Activated CD8-positive, alpha-beta memory T cell treated with anti-CD3 and anti-CD28 coated beads for 1 hour (primary cell): ENCODE measurements around the gene MS4A14.
"Not testable (repeated sequence)": the region's sequence is repeated elsewhere in the genome, so short reads cannot be mapped to it uniquely, and the experiment has no call there.

Experiments used
- DNase-seq, 2 donors: peaks; one replicate each; pipeline ENCODE4 v3.0.0-alpha.2; 2020; ENCODE audit warnings: low read depth in 1 of 2; ENCODE audit errors: extremely low read depth in 1 of 2

Gene MS4A14, protein sequence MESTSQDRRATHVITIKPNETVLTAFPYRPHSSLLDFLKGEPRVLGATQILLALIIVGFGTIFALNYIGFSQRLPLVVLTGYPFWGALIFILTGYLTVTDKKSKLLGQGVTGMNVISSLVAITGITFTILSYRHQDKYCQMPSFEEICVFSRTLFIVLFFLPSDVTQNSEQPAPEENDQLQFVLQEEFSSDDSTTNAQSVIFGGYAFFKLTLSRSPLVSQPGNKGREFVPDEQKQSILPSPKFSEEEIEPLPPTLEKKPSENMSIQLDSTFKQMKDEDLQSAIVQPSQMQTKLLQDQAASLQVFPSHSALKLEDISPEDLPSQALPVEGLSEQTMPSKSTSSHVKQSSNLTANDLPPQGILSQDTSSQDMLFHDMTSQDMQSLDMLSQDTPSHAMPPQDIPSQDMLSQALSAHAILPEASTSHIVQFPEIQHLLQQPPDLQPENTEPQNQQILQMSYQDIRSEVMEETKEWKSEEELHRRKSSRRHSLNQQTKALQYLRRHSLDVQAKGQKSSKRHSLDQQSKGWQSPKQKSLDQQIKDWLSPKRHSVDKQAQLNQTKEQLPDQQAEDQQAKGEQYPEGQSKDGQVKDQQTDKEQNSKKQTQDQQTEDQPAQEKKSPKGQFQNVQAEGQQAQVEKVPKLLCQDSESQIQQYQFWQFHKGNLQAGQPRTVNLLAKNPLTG

DNA sequence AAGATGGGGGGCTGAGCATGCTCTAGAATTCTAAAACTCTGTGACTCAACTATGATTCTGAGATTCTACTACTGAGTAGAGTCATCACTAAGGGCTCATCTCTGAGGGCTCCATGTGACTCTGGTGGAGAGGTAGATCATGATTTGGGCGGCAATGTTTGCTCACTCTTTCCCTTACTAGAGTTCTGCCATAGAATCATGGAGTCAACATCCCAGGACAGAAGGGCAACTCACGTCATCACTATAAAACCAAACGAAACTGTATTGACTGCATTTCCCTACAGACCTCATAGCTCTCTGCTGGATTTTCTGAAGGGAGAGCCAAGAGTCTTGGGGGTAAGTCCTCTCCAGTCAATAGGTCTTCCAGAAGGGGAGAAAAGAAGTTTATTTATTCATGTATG is at the start of gene MS4A14:
Gene MS4A14 (plus strand): TSS at position 78 of the 400 bp plus-strand sequence. CDS start 120 bp downstream, at position 198.
- no peak for DNase-seq

DNA sequence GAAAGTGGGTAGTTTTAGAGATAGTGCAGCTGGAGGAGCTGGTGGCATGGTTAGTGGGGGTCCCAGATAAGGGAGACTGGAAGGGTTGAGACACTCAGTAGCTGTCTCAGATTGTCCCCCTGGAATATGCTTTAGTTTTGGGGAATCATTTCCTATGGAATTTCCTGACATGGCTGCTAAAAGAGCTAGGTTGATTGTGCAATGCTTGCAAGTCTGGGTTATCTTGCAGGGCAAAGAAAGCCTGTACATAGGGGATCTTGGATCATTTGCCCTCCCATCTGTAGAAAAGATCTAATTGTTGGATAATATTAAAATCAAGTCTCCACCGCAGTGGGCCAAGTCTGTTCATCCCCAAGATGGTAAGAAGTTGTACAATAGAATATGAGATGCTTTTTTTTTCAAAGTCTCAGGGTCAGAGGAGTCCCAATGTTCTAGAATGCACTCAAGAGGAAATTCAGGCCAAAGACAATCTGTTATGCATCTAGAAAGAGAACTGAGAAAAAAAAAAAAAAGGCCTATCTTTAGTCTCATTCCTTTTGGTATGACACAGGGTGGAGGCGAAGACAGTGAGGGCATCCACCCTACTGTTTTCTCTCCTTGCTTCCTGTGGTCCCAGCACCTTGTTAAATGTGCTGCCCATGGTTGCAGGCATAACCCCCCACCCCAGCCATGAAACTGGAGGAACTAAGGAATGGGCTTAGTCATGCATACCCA is 49.0 kb upstream of the MS4A14 start:
- no peak for DNase-seq

DNA sequence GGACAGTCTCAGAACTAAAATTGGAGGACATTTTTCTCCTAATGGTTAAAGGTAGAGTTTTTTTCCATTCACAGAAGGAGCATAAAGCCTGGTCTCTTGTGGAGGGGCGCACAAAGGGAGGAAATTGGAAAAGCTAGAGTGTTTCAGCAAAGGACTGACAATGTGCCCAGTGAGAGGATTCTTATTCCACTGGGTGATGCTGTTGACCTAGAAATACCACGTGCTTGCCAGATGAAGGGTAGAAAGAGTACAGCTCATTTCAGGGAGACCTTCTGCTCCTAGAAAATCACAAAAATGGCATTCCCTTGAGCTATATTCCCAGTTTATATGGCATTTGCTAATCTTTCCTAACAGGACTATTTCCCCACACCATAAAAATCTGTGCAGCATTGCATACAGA is 48.1 kb upstream of the MS4A14 start:
- no peak for DNase-seq

DNA sequence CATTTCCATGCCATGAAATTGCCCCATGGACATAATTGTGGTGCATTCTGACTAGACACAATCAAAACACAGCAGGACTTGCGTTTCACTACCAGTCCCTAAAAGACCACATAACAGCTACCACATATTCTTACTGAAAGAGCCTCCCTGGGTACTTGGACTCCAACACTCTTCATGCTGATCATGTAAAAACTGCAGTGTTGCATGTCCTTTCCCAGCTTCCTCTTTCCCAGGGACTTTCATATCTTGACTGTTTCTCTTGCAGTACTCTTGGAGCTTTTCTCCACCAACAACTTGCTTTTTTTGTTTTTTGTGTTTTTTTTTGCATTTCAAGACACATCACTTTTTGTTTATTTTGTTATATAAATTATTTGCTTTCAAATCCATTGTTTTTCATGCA is 46.3 kb upstream of the MS4A14 start:
- DNase-seq, result no peak

DNA sequence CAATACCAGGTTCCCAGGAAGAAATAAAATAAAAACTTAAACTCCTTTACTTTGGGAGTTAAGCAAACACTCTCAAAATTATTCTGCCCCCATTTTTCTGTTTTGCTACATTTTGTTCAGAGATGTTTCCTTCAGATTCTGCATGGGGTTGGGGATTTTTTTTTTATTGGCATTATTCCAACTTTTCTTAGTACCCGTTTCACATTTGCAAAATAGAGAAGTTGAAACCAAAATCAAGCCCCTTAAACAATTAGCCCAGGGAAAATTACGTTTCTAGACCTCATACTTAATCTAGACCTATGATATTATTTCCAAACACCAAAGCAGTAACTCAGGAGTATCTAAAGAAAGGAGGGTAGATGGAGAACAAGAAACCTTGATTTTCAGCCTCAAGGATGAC is 38.5 kb upstream of the MS4A14 start:
- DNase-seq, result no peak

DNA sequence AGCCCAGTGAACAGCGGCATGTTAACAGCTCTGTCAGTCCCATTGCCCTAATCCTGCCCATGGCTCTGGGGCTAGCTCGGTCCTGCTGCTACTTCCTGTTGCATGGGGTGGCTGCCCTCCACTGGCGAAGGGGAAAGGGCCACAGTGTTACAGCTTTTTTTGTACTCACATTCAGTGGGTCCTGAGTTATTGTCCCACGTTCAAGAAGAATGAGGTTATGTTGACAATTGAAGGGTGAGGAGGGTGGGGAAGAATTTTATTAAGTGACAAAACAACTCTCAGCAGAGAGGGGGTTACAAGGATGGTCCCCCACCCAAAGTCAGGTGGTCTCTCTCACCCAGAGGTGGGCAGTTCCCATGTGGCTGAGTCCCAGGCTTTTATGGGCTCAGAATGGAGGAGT is 35.6 kb upstream of the MS4A14 start:
- no peak for DNase-seq

DNA sequence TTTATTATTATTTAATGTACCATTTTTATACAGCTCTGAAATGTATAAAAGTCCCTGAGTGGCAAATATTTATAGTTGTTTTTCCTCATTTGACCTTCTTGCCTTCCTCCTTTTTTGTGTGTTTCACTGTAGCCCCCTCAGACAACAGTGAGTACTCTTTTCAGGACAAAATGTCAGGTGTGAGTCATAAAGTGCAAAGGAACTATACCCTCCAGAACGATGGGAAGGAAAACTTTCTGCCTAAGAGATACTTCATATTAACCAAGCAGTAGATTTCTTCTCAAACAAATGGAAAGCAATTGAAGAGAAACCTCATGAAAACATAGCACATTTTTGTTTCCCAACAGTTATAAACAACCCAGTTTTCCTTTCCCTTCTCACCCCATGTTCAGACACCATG is 34.0 kb upstream of the MS4A14 start:
- no peak for DNase-seq

DNA sequence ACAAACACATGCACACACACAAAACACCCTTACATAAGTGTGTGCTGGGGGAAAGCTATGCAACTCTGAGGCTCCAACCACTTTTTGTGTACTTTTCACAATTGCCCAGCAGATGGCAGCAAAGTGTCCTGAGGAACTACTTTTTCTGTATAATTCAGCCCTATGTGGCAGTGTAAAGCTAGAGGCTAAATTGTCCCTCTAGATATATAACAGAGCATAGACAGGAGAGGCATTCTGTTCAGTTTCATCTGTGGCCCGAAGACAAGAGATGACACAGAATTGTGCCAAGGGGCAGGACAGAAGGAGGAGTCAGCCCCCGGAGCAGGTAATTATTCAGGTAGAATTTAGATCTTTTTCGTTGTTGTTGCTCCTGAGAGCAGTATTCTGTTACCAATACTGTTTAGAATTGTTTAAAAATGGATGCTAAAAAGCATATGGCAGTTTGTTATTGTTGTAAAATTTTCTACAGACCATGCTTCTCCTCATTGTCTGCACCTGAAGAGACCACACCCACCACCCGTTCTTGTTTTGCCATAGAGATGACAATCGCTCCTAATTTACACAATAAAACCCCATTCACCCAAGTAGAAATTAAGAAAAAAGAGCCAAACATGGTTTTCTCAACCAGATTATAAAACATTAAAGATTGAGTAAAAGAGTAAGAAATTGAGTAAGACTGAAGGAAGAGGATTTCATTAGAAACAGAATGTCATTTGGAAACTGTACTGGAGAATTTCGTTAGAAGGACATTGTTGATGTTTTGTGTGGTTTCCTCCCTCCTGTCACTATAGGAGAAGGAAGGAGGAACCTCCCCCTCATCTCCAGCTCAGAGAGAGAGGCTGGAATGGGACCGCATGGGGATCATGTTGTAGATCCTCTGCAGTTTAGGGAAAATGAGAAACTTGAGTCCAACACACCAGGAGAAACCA is 32.5 kb upstream of the MS4A14 start:
- peak; percentile 10 to 22 for DNase-seq

DNA sequence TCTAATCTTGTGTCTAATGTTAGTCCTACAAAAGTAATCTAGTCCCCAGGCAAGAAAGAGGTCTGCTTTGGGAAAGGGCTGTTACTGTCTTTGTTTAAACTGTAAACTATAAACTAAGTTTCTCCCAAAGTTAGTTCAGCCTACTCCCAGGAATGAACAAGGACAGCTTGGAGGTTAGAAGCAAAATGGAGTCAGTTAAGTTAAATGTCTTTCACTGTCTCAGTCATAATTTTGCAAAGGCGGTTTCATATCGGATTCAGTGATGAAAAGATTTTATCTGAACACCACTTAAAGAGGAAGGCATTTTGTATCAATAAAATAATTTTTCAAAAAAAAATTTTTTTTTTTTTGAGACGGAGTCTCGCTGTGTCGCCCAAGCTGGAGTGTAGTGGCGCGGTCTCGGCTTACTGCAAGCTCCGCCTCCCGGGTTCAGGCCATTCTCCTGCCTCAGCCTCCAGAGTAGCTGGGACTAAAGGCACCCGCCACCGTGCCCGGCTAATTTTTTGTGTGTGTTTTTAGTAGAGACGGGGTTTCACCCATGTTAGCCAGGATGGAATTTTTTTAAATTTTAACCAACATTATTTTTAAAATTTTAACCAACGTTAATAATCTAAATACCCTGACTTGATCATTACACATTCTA is 29.9 kb upstream of the MS4A14 start:
- not testable (repeated sequence) for DNase-seq

DNA sequence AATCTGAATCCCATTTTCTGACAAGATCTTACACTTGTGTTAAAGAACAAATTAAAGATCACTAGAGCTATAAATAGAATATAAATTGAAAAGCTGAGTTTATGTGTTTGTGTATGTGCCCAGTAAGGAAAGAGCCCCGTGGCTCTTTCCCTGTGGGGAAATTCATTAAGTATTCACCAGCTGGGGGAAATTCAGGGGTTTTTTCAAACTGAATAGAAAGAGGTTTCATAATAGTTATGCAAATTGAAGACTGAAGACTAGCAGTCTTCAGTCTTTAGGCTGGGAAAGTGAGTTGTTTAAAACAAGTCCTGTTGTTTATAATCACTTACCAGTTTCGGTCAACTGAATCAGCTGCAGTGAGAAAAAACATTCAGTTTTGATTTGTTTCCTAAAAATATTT is 29.2 kb upstream of the MS4A14 start:
- no peak for DNase-seq

DNA sequence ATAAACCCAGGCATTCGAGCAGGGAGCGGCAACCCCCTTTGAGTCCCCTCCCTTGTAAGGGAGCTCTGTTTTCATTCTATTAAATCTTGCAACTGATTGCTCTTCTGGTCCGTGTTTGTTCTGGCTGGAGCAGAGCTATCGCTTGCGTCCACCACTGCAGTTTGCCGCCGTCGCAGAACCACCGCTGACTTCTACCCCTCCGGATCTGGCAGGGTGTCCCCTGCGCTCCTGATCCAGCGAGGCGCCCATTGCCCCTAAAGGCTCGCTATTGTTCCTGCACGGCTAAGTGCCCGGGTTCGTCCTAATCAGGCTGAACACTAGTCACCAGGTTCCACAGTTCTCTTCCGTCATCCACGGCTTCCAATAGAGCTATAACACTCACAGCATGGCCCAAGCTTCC is 28.4 kb upstream of the MS4A14 start:
- DNase-seq, result no peak

DNA sequence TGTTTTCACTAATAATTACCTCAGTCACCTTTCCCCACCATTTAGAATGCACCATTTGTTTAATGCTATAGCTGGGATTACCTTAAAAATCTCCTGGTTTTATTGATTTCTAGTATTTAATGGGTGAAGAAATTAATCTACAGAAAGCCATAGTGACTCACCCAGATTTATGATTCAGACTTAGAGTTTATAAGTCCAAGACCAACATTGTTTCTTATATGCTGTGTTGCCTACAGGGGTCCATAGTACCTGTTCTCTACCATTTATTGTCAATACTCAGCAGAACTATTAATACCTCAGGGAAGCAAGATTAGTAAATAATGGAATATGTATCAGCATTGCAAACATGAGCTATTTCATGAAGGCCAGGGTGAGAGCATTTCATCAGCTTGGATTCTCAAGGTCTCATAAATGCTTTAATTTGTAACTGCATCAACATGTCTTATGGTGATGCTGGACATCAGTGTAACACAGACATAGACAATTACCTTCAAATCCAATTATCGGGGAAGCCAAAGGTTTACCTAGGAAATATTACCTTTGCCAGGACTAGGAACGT is 25.9 kb upstream of the MS4A14 start:
- DNase-seq, result no peak

DNA sequence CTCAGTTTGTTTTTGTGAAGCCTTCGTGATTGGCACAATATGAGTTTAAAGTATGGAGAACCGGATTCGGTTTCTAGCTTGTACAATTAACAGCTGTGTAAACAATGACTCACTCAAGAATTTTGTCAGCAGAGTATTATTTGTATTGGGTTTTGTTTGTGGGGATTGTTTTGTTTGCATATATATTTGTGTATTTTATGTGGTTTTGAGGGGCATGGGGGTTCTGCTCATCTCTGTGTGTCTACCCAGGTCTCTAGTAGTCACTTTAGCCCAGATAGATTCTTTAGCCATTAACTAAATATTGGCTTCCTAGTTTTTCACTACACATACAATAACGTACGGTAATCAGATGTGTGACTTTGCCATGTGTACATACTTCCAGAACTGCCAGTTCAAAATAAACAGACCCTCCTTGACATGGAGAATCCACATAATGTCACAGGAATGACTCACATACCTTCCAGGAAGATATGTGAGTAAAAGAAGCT is 25.4 kb upstream of the MS4A14 start:
- no peak for DNase-seq

DNA sequence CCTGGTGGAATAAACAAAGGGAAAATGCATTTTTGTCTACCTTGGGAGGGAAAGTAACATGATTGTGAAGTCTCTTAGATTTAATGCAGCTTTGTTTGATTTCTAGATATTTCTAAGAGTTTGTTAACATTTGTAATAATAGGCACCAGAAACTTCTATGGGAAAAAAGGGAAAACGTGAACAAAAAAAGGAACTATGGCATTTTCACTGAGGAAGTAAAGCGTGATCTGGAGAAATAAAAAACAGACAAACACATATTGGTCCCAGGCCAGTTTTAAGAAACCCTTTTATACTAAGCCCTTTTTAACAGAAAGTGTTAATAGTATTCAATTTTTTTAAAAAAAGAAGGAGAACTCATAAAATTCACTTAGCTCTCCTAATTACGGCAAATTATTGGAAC is 24.9 kb upstream of the MS4A14 start:
- DNase-seq, result no peak

DNA sequence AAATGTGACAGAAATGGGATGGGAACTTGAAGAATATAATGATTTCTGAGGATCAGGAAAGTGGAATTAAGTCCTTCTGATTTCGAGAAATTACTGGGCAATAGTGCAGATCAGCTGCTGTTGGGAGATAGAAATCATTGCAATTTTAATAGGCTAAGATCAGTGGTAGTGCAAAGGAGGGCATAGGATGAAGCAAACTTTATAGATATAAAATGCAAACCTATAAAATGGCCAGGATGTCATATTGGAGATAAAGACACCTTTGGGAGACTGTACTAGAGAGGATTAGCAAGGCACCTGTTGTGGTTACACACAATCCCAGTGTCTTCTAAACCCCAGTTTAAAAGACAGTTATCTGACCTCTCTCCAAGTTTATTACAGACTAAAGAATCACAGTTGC is 24.4 kb upstream of the MS4A14 start:
- DNase-seq, result no peak

DNA sequence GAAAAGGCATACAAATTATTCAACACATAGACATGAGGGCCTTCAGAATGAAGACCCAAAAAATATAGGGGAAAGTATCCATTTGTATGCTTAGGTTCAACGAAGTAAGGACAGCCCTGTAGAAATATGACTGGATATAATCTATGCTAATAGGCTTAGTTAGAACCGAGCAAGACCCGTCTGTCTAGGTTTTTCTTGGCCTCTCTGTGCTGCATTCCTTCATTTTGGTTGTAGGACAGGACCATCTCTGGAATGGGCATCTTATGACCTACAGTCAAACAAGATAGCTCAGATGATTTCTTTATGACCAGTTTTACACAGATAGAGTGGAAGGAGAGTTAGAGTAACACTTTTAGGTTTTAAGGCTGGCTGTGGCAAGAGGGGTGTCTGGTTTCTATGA is 23.5 kb upstream of the MS4A14 start:
- DNase-seq, result no peak

DNA sequence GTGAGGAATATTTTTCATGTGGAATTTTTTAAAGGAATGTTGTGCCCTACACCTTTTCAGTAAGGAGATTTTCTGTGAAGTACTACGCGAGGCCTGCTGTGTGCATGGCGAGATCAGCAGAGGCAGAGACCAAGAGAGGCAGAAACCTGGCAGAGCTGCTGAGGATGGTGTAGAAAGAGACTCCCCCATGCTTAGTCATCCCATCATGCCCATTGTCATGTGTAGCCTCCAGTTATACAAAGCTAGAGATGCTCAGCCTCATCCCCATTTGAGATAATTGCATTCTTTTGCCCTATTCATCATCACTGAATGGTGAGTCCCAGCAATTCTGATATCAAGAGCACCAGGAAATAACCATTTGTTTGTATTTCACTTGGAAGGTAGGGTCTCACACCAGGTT is 20.9 kb upstream of the MS4A14 start:
- no peak for DNase-seq

DNA sequence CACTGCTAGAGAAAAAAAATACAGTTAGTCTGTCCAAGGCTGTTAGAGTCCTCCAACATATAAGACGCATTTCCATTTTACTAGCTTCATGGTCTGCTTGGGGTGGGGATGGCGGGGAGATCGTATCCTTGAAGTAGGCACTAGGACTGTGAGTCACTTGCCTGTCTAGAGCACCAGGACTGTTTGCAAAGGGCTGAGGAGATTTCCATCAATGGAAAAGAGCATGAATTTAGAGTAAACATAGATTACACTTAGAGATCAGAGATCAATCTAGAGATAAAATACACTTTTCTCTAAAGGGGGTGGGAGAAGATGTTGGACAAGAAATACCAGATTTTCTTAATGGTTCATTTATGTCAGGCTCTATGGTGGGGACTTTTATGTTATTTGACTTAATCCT is 19.7 kb upstream of the MS4A14 start:
- no peak for DNase-seq

DNA sequence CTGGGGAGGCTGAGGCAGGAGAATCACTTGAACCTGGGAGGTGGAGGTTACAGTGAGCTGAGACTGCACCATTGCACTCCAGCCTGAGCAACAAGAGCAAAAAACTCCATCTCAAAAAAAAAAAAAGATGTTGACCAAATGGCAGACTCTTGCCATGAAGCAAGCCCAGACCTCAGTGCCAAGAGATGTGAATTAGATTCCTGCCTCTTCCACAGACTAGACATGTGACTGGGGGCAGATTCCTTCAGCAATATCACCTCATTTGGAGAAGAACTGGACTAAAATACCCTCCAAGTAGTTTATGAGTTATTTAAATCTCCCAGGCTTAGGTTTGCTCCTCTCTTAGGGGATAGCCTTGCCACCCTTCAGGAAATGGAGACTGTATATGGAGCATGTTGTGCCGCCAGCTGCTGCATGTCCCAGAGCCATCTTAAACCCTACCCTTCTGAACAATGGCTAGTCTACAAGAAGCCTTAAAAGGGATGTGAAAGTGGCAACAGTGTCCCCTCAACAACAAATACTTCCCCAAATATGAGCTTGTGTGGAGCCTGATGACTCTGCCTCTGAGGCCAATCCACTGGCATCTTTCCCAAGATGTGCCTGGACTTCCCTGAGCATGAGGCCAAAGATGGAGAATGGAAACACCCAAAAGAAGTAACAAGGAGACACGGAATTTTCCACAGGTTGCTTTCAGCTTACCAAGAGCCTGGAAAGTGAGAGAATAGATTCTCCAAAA is 18.7 kb upstream of the MS4A14 start:
- DNase-seq, result no peak
